Cardiac muscle cell (in vitro differentiated cells and primary cell): ENCODE measurements around the gene RAMACL. TPM values are rescaled to one million over a fixed set of nuclear protein-coding genes. Genes with fewer than 3 reads are reported as not detected.

Experiments
- DNase-seq, 2 donors: peaks; one replicate each; pipeline versions ENCODE4 v3.0.0 to v3.0.0-alpha.2; 2010 to 2017; ENCODE audit warnings: low read depth in 1 of 2, low spot score in 1 of 2
- H3K27ac ChIP-seq: fragments of 200-600 bp; sonication (generic); 2 replicates; pipeline ENCODE4 v1.5.1; 2016
- H3K27me3 ChIP-seq: fragments of 200-600 bp; sonication (generic); 2 replicates; pipeline ENCODE4 v1.6.0; 2016; ENCODE audit warnings: control low read depth
- H3K36me3 ChIP-seq: fragments of 200-600 bp; sonication (generic); 2 replicates; pipeline ENCODE4 v1.5.1; 2016; ENCODE audit warnings: control low read depth
- H3K4me1 ChIP-seq: fragments of 200-600 bp; sonication (generic); 2 replicates; pipeline ENCODE4 v1.8.1; 2017; ENCODE audit warnings: low read depth, mild to moderate bottlenecking, mixed run types
- H3K4me3 ChIP-seq: fragments of 200-600 bp; sonication (generic); 2 replicates; pipeline ENCODE4 v1.5.1; 2016; ENCODE audit warnings: mild to moderate bottlenecking
- H3K9me3 ChIP-seq: fragments of 200-600 bp; sonication (generic); 2 replicates; pipeline ENCODE4 v1.5.1; 2017; ENCODE audit warnings: low read depth, mild to moderate bottlenecking, control low read depth
- CTCF ChIP-seq: IDR thresholded peaks from 2 replicates; pipeline ENCODE4 v1.5.1; 2012; ENCODE audit warnings: low read depth, mild to moderate bottlenecking, low read length
- polyA plus RNA-seq: library from polyadenylated mRNA; unstranded; fragments of >200 nt; fragmentation: Nextera tagmentation; extraction: Ambion mirVana; gene quantifications from 2 replicates; pipeline ENCODE4 v1.2.1, GENCODE V29; 2016
- total RNA-seq: library from RNA; depleted of rRNA; stranded (reverse); fragments of >200 nt; gene quantifications from 2 replicates; pipeline ENCODE4 v1.2.3, GENCODE V29; 2016

The RAMACL gene
- total and polyA plus RNA-seq, 2 experiments from 2014 or later, result 0.44 to 0.45 TPM

GRCh38 chr6:166533205-166533824 is 53.2 kb downstream of the RAMACL start:
- no peak for TF ChIP-seq CTCF
- Histone ChIP-seq H3K4me1 (no peaks in the 10 kb centered on the region), H3K27me3 (no peaks in the 10 kb centered on the region), H3K4me3 (no peak overlapping the region), H3K9me3 (no peaks in the 10 kb centered on the region), H3K27ac (no peak overlapping the region), H3K36me3 (no peaks in the 10 kb centered on the region)
- no peak for DNase-seq

Other genes with a start within 250 kb of the RAMACL start
- gene SFT2D1, start 244.1 kb downstream of the RAMACL start, total RNA-seq, result 26.5 and 36.4 TPM in 2 replicates
- 63.3 and 63.7 TPM in 2 replicates for gene SFT2D1, start 244.1 kb downstream of the RAMACL start, polyA plus RNA-seq
- gene MPC1, start 203.7 kb downstream of the RAMACL start, total RNA-seq, result 28.5 and 52.8 TPM in 2 replicates
- 67.2 and 122 TPM in 2 replicates for gene MPC1, start 203.7 kb downstream of the RAMACL start, polyA plus RNA-seq
- 24.0 and 26.4 TPM in 2 replicates for gene RPS6KA2, start 40.6 kb upstream of the RAMACL start, total RNA-seq
- gene RPS6KA2, start 40.6 kb upstream of the RAMACL start, polyA plus RNA-seq, result 19.2 and 19.3 TPM in 2 replicates